Measurements from ENCODE around the gene ELMOD3. TPM values are rescaled to one million over a fixed set of nuclear protein-coding genes. Genes with fewer than 3 reads are reported as not detected.
A peak's percentile ranks its signal among the peaks of the same experiment; 100 is the strongest.
"Not testable (repeated sequence)": the region's sequence is repeated elsewhere in the genome, so short reads cannot be mapped to it uniquely, and the experiment has no call there.

The ELMOD3 gene
- total and polyA plus RNA-seq, 5 experiments from 2014 or later, result 6.3 to 29.3 (median 14.5) TPM

GRCh38 chr2:85330839-85331636, 23.5 kb upstream of the ELMOD3 start:
- Mint-ChIP-seq H3K27ac (no peak overlapping the region), H3K4me1 (peaks cover 7 to 23% (median 17%) of the 10 kb centered on the region in 4 donors), H3K9me3 (no peaks in the 10 kb centered on the region), H3K36me3 (peaks cover 14 to 20% (median 15%) of the 10 kb centered on the region in 3 donors), H3K27me3 (no peaks in the 10 kb centered on the region), H3K4me3 (no peak overlapping the region)
- ATAC-seq, result no peak
- DNase-seq, result no peak
- POLR2A ChIA-PET, result interaction anchor here (0.6 to 4.3 kb wide), 3 partner anchors 23 to 87 kb away, joined by 3 to 13 read pairs (median 4); partner anchors contain the start of genes ELMOD3 and RETSAT

- not testable (repeated sequence) for ATAC-seq, H3K27me3 Mint-ChIP-seq, H3K4me1 Mint-ChIP-seq, H3K36me3 Mint-ChIP-seq, H3K4me3 Mint-ChIP-seq, H3K9me3 Mint-ChIP-seq, DNase-seq, H3K27ac Mint-ChIP-seq
- POLR2A ChIA-PET, result interaction anchor here (4.3 kb wide), 1 partner anchor 21 kb away, joined by 13 read pairs; the partner anchor contains the start of genes ELMOD3 and RETSAT
Measured at GRCh38 chr2:85333877-85334276, 20.7 kb upstream of the ELMOD3 start.

GRCh38 chr2:85334928-85335327, 19.6 kb upstream of the ELMOD3 start:
- DNase-seq (no peak), ATAC-seq (no peak)
- POLR2A ChIA-PET, result no interaction called here
- Mint-ChIP-seq H3K4me3 (no peak overlapping the region), H3K27ac (peak overlapping the region in 2 of 10 donors; percentile 22 to 24), H3K27me3 (no peaks in the 10 kb centered on the region), H3K9me3 (no peaks in the 10 kb centered on the region), H3K4me1 (peaks cover 0 to 2% (median 0%) of the 10 kb centered on the region in 4 donors), H3K36me3 (no peaks in the 10 kb centered on the region)

GRCh38 chr2:85340034-85340892, 14.3 kb upstream of the ELMOD3 start:
- no peaks in the 10 kb centered on the region for H3K9me3 Mint-ChIP-seq
- H3K27me3 Mint-ChIP-seq, result no peaks in the 10 kb centered on the region
- H3K36me3 Mint-ChIP-seq, result peaks cover 0 to 24% (median 15%) of the 10 kb centered on the region in 3 donors
- H3K27ac Mint-ChIP-seq, result no peak overlapping the region
- DNase-seq (no peak), ATAC-seq (no peak)
- POLR2A ChIA-PET, result no interaction called here
- H3K4me1 Mint-ChIP-seq, result no peaks in the 10 kb centered on the region
- no peak overlapping the region for H3K4me3 Mint-ChIP-seq

- Mint-ChIP-seq H3K4me3 (no peak overlapping the region), H3K27me3 (no peaks in the 10 kb centered on the region), H3K27ac (no peak overlapping the region), H3K9me3 (no peaks in the 10 kb centered on the region), H3K4me1 (no peaks in the 10 kb centered on the region), H3K36me3 (peaks cover 0 to 36% (median 22%) of the 10 kb centered on the region in 3 donors)
- POLR2A ChIA-PET, result interaction anchor here (1.3 to 1.7 kb wide), 2 partner anchors 13 to 15 kb away, joined by 5 to 6 read pairs; partner anchors contain the start of genes ELMOD3 and RETSAT
- no peak for ATAC-seq
- DNase-seq, result no peak
Measured at GRCh38 chr2:85341269-85342029, 13.1 kb upstream of the ELMOD3 start.

- peak overlapping the region in 1 of 10 donors; percentile 46 for H3K27ac Mint-ChIP-seq
- H3K4me3 Mint-ChIP-seq, result no peak overlapping the region
- no peak for DNase-seq
- POLR2A ChIA-PET, result interaction anchor here (1.3 to 1.7 kb wide), 2 partner anchors 12 to 16 kb away, joined by 5 to 6 read pairs; partner anchors contain the start of genes ELMOD3 and RETSAT
- no peaks in the 10 kb centered on the region for H3K9me3 Mint-ChIP-seq
- H3K27me3 Mint-ChIP-seq, result no peaks in the 10 kb centered on the region
- peaks cover 0 to 43% (median 27%) of the 10 kb centered on the region in 3 donors for H3K36me3 Mint-ChIP-seq
- H3K4me1 Mint-ChIP-seq, result no peaks in the 10 kb centered on the region
- ATAC-seq, result no peak
Measured at GRCh38 chr2:85342156-85342555, 12.4 kb upstream of the ELMOD3 start.

- not testable (repeated sequence) for DNase-seq, H3K4me1 Mint-ChIP-seq, H3K27me3 Mint-ChIP-seq, H3K9me3 Mint-ChIP-seq, H3K4me3 Mint-ChIP-seq
- peak overlapping the region in 1 of 10 donors; percentile 8 for H3K27ac Mint-ChIP-seq
- peaks cover 0 to 52% (median 32%) of the 10 kb centered on the region in 3 donors for H3K36me3 Mint-ChIP-seq
- ATAC-seq, result peak in 1 of 2 donors; percentile 20
- POLR2A ChIA-PET, result interaction anchor here (1.7 kb wide), 1 partner anchor 17 kb away, joined by 5 read pairs; no protein-coding TSS in a partner anchor
Measured at GRCh38 chr2:85343207-85343895, 11.2 kb upstream of the ELMOD3 start.

- Mint-ChIP-seq H3K27me3 (no peaks in the 10 kb centered on the region), H3K9me3 (no peaks in the 10 kb centered on the region), H3K4me3 (peak overlapping the region in 1 of 10 donors; percentile 20), H3K27ac (no peak overlapping the region), H3K4me1 (no peaks in the 10 kb centered on the region), H3K36me3 (peaks cover 0 to 61% (median 33%) of the 10 kb centered on the region in 3 donors)
- POLR2A ChIA-PET, result interaction anchor here (0.6 to 1.9 kb wide), 3 partner anchors 10 to 20 kb away, joined by 3 to 6 read pairs (median 6); partner anchors contain the start of genes ELMOD3, RETSAT and TGOLN2
- no peak for DNase-seq
- no peak for ATAC-seq
Measured at GRCh38 chr2:85344356-85344954, 10.1 kb upstream of the ELMOD3 start.

- H3K4me1 Mint-ChIP-seq, result peaks cover under 1 to 13% (median 2%) of the 10 kb centered on the region in 4 donors
- H3K27ac Mint-ChIP-seq, result no peak overlapping the region
- no peaks in the 10 kb centered on the region for H3K27me3 Mint-ChIP-seq
- ATAC-seq (no peak), DNase-seq (no peak)
- no peak overlapping the region for H3K4me3 Mint-ChIP-seq
- H3K9me3 Mint-ChIP-seq, result no peaks in the 10 kb centered on the region
- POLR2A ChIA-PET, result interaction anchor here (1.1 kb wide), 1 partner anchor 20 kb away, joined by 3 read pairs; the partner anchor contains the start of gene TGOLN2
- peaks cover 0 to 75% (median 44%) of the 10 kb centered on the region in 3 donors for H3K36me3 Mint-ChIP-seq
Measured at GRCh38 chr2:85347599-85347998, 7.0 kb upstream of the ELMOD3 start.

- Mint-ChIP-seq H3K36me3 (peaks cover 0 to 44% (median 27%) of the 10 kb centered on the region in 3 donors), H3K4me3 (peak overlapping the region; percentile 89 to 100 (median 98)), H3K9me3 (no peaks in the 10 kb centered on the region), H3K4me1 (peaks cover 22 to 66% (median 51%) of the 10 kb centered on the region in 4 donors), H3K27me3 (no peaks in the 10 kb centered on the region), H3K27ac (peak overlapping the region; percentile 95 to 100 (median 99))
- DNase-seq, result peak in 1 of 10 donors; percentile 3
- POLR2A ChIA-PET, result interaction anchor here (0.6 to 7.3 kb wide), 17 partner anchors 8 to 258 kb away, joined by 3 to 122 read pairs (median 6); partner anchors contain the start of genes C2orf68, MAT2A, SH2D6 and TGOLN2
- peak in 1 of 2 donors; percentile 1 for ATAC-seq
Measured at GRCh38 chr2:85353876-85354285, 688 bp upstream of the ELMOD3 start.

GRCh38 chr2:85355073-85355410, 473 bp downstream of the ELMOD3 start:
- H3K9me3 Mint-ChIP-seq, result no peaks in the 10 kb centered on the region
- peak overlapping the region; percentile 89 to 100 (median 98) for H3K4me3 Mint-ChIP-seq
- DNase-seq (no peak), ATAC-seq (peak; percentile 9 to 13)
- H3K4me1 Mint-ChIP-seq, result peaks cover 22 to 71% (median 53%) of the 10 kb centered on the region in 4 donors
- H3K27ac Mint-ChIP-seq, result peak overlapping the region; percentile 95 to 100 (median 99)
- no peaks in the 10 kb centered on the region for H3K27me3 Mint-ChIP-seq
- H3K36me3 Mint-ChIP-seq, result peaks cover 0 to 43% (median 23%) of the 10 kb centered on the region in 3 donors
- POLR2A ChIA-PET, result interaction anchor here (0.8 to 7.3 kb wide), 15 partner anchors 9 to 641 kb away, joined by 3 to 122 read pairs (median 6); partner anchors contain the start of genes C2orf68, MAT2A, SH2D6 and TGOLN2
